HEK293 (cell line): Measurements from ENCODE around the gene MTFP1.
"Not testable (repeated sequence)": the region's sequence is repeated elsewhere in the genome, so short reads cannot be mapped to it uniquely, and the experiment has no call there.

ENCODE experiments used
- CTCF ChIA-PET: fragments of 350-600 bp; formaldehyde crosslinking; extraction: SDS; loops from one replicate; lab custom pipeline; 2021; ENCODE audit warnings: antibody characterized with exemption; lab: Yijun Ruan, JAX
- POLR2A ChIA-PET: fragments of 300-600 bp; formaldehyde crosslinking; extraction: SDS; loops from one replicate; lab custom pipeline; 2020; ENCODE audit warnings: antibody characterized with exemption, inconsistent platforms; lab: Yijun Ruan, JAX
- H3K27ac ChIP-seq: fragments of 200-500 bp; sonication (Bioruptor generic); 2 replicates; pipeline ENCODE4 v1.5.1; 2014; ENCODE audit warnings: low read depth, low read length, control low read depth, inconsistent platforms; ENCODE audit errors: extremely low read depth
- H3K36me3 ChIP-seq, 2 experiments: fragments of 200-500 bp in 1 of 2; sonication (Bioruptor generic) in 1 of 2; 1 replicate in 1 of 2; 2 replicates in 1 of 2; pipeline ENCODE4 v1.5.1; 2014 to 2017; ENCODE audit warnings: inconsistent platforms in 2 of 2, low read length in 2 of 2; ENCODE audit not compliant: control insufficient read depth in 2 of 2, insufficient read depth in 1 of 2
- H3K4me1 ChIP-seq: fragments of 200-500 bp; sonication (Bioruptor generic); 2 replicates; pipeline ENCODE4 v1.5.1; 2014; ENCODE audit warnings: mild to moderate bottlenecking, low read length, inconsistent platforms; ENCODE audit not compliant: control insufficient read depth, insufficient read depth
- H3K4me3 ChIP-seq: 2 replicates; pipeline ENCODE4 v1.5.1; 2011; ENCODE audit warnings: low read depth, mild to moderate bottlenecking, control low read depth, low read length, moderate library complexity
- H3K9me3 ChIP-seq: fragments of 200-500 bp; sonication (Bioruptor generic); 2 replicates; pipeline ENCODE4 v1.5.1; 2014; ENCODE audit warnings: low read depth, low read length, inconsistent platforms; ENCODE audit not compliant: control insufficient read depth, insufficient read depth
- BCL11A ChIP-seq: fragments of 450-650 bp; formaldehyde crosslinking; IDR thresholded peaks from 2 replicates; pipeline ENCODE4 v1.5.1; 2016; ENCODE audit warnings: low read depth, missing biosample characterization, missing genetic modification characterization
- KLF17 ChIP-seq: fragments of 450-650 bp; formaldehyde crosslinking; IDR thresholded peaks from 2 replicates; pipeline ENCODE4 v1.5.1; 2016; ENCODE audit warnings: missing biosample characterization, missing genetic modification characterization
- REST ChIP-seq: fragments of 450-650 bp; formaldehyde crosslinking; IDR thresholded peaks from 2 replicates; pipeline ENCODE4 v1.5.1; 2016; ENCODE audit warnings: missing biosample characterization, missing genetic modification characterization
- SP3 ChIP-seq: fragments of 450-650 bp; formaldehyde crosslinking; IDR thresholded peaks from 2 replicates; pipeline ENCODE4 v1.5.1; 2016; ENCODE audit warnings: missing biosample characterization, missing genetic modification characterization
- ZNF138 ChIP-seq: fragments of 450-650 bp; formaldehyde crosslinking; IDR thresholded peaks from 2 replicates; pipeline ENCODE4 v1.5.1; 2016; ENCODE audit warnings: missing biosample characterization, missing genetic modification characterization, borderline replicate concordance
- ZNF184 ChIP-seq: fragments of 450-650 bp; IDR thresholded peaks from 2 replicates; pipeline ENCODE4 v1.5.1; 2018; ENCODE audit warnings: missing biosample characterization, mild to moderate bottlenecking, missing genetic modification characterization
- ZNF211 ChIP-seq: fragments of 450-650 bp; formaldehyde crosslinking; IDR thresholded peaks from 2 replicates; pipeline ENCODE4 v1.5.1; 2016; ENCODE audit warnings: low read depth, missing biosample characterization, missing genetic modification characterization
- ZNF239 ChIP-seq: fragments of 450-650 bp; formaldehyde crosslinking; IDR thresholded peaks from 2 replicates; pipeline ENCODE4 v1.5.1; 2016; ENCODE audit warnings: missing biosample characterization, missing genetic modification characterization
- ZNF426 ChIP-seq: fragments of 450-650 bp; formaldehyde crosslinking; IDR thresholded peaks from 2 replicates; pipeline ENCODE4 v1.5.1; 2017; ENCODE audit warnings: missing biosample characterization, missing genetic modification characterization, mild to moderate bottlenecking, inconsistent platforms, moderate library complexity
- ZNF433 ChIP-seq: fragments of 450-650 bp; formaldehyde crosslinking; IDR thresholded peaks from 2 replicates; pipeline ENCODE4 v1.5.1; 2016; ENCODE audit warnings: missing biosample characterization, missing genetic modification characterization, low read depth
- ZNF544 ChIP-seq: fragments of 450-650 bp; formaldehyde crosslinking; IDR thresholded peaks from 2 replicates; pipeline ENCODE4 v1.5.0; 2017; ENCODE audit warnings: missing biosample characterization, missing genetic modification characterization
- ZNF560 ChIP-seq: fragments of 450-650 bp; formaldehyde crosslinking; IDR thresholded peaks from 2 replicates; pipeline ENCODE4 v1.5.1; 2017; ENCODE audit warnings: missing biosample characterization, missing genetic modification characterization, borderline replicate concordance
- ZNF670 ChIP-seq: fragments of 450-650 bp; formaldehyde crosslinking; IDR thresholded peaks from 2 replicates; pipeline ENCODE4 v1.5.1; 2016; ENCODE audit warnings: missing biosample characterization, missing genetic modification characterization, low read depth
- ZNF785 ChIP-seq: fragments of 450-650 bp; formaldehyde crosslinking; IDR thresholded peaks from 2 replicates; pipeline ENCODE4 v1.5.1; 2016; ENCODE audit warnings: missing biosample characterization, missing genetic modification characterization
- ZNF791 ChIP-seq: fragments of 450-650 bp; formaldehyde crosslinking; IDR thresholded peaks from 2 replicates; pipeline ENCODE4 v1.5.1; 2016; ENCODE audit warnings: missing biosample characterization, missing genetic modification characterization

MTFP1 gene

GRCh38 chr22:30457981-30458380 lies 32.4 kb downstream of the MTFP1 start (continued):
- TF ChIP-seq ZNF433 (tag by site-specific recombination) = no peak
- TF ChIP-seq ZNF785 = no peak
- TF ChIP-seq KLF17 (tag by site-specific recombination) = no peak
- no peak for TF ChIP-seq ZNF426 (tag by site-specific recombination)

GRCh38 chr22:30459181-30460052 lies 33.8 kb downstream of the MTFP1 start:
- Histone ChIP-seq H3K27ac (no peak overlapping the region), H3K4me1 (no peaks in the 10 kb centered on the region), H3K9me3 (no peaks in the 10 kb centered on the region), H3K4me3 (no peak overlapping the region), H3K36me3 (no peaks in the 10 kb centered on the region)
- TF ChIP-seq BCL11A (tag by site-specific recombination) = no peak
- TF ChIP-seq REST (tag by site-specific recombination) = peak; percentile 93
- CTCF ChIA-PET = interaction anchor here (0.6 to 2.4 kb wide), 4 partner anchors 14 to 160 kb away, joined by 3 to 16 read pairs (median 3); no protein-coding TSS in a partner anchor
- POLR2A ChIA-PET = no interaction called here

- H3K4me1 ChIP-seq = no peaks in the 10 kb centered on the region
- no peak overlapping the region for H3K4me3 ChIP-seq
- no peak overlapping the region for H3K27ac ChIP-seq
- TF ChIP-seq ZNF544 (tag by site-specific recombination) (no peak), ZNF138 (tag by site-specific recombination) (no peak), ZNF184 (no peak), ZNF211 (tag by site-specific recombination) (no peak), ZNF560 (tag by site-specific recombination) (no peak), ZNF239 (tag by site-specific recombination) (no peak), ZNF791 (tag by site-specific recombination) (no peak), SP3 (no peak), ZNF670 (tag by site-specific recombination) (no peak)
- ChIA-PET CTCF (no interaction called here), POLR2A (no interaction called here)
- H3K36me3 ChIP-seq = no peaks in the 10 kb centered on the region
- no peaks in the 10 kb centered on the region for H3K9me3 ChIP-seq
These were observed 34.6 kb downstream of the MTFP1 start for GRCh38 chr22:30460147-30460546.

- H3K4me3 ChIP-seq, POLR2A ChIA-PET, H3K4me1 ChIP-seq, H3K27ac ChIP-seq, CTCF ChIA-PET, H3K36me3 ChIP-seq, H3K9me3 ChIP-seq: not testable (repeated sequence)
These were observed 35.0 kb downstream of the MTFP1 start for GRCh38 chr22:30460555-30460954.
